Activated T-helper 1 cell treated with anti-CD3 and anti-CD28 coated beads, Interleukin-2, amount 50 U/mL, for 16 hours (primary cell): ENCODE results near the gene MEGF11.
"Not testable (repeated sequence)": the region's sequence is repeated elsewhere in the genome, so short reads cannot be mapped to it uniquely, and the experiment has no call there.

Experiments used
- DNase-seq, 2 donors: peaks; one replicate each; pipeline ENCODE4 v3.0.0-alpha.2; 2020; ENCODE audit warnings: low read depth in 1 of 2, low spot score in 1 of 2

MEGF11 gene

DNA sequence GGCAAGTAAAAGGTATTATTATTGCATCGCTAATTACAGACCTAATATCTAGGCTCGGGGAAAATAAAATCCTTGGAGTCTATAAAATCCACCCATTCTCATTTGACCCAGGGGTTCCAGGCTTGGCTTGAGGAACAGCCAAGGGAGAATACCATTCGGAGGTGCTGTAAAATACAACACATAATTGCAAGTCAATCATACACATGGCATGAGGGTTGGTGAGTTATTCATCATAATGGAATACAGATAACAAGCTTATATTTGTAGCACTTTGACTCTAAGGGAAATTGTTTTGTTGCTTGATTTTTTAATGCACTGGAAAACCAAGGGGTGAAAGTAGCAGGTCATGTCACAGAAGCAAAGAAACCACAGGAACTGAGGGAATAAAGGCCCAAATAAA, 23.0 kb upstream of the MEGF11 start:
- DNase-seq = no peak

DNA sequence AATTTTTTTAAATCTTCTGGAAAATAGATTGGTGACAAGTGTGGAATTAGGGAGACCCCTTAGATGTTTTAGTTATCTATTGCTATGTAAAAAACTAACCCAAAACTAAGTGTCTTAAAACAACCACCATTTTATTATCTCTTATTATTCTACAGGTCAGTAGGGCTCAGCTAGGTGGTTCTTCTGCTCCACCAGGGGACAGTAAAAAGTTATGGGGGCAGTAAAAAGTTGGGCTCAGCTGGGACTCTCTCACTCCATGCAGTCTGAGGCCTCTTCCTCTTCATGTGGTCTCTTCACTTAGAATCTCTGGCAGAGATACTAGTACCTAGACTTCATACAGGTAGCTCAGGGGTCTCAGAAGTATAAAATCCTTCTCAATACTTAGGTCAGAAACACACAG, 21.8 kb upstream of the MEGF11 start:
- DNase-seq = no peak

DNA sequence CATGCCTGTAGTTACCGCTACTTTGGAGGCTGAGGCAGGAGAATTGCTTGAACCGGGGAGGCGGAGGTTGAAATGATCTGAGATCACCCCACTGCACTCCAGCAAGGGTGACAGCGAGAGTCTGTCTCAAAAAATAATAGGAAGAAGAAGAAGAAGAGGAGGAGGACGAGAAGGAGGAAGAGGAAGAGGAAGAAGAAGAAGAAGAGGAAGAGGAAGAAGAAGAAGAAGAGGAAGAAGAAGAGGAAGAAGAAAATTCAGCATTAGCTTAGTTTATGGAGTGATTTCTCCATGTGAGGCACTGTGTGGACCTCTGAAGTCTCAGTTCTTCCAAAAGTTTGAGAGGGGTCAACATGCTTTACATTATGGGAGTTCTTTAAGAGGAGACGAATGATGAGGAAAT, 17.4 kb upstream of the MEGF11 start:
- no peak for DNase-seq

DNA sequence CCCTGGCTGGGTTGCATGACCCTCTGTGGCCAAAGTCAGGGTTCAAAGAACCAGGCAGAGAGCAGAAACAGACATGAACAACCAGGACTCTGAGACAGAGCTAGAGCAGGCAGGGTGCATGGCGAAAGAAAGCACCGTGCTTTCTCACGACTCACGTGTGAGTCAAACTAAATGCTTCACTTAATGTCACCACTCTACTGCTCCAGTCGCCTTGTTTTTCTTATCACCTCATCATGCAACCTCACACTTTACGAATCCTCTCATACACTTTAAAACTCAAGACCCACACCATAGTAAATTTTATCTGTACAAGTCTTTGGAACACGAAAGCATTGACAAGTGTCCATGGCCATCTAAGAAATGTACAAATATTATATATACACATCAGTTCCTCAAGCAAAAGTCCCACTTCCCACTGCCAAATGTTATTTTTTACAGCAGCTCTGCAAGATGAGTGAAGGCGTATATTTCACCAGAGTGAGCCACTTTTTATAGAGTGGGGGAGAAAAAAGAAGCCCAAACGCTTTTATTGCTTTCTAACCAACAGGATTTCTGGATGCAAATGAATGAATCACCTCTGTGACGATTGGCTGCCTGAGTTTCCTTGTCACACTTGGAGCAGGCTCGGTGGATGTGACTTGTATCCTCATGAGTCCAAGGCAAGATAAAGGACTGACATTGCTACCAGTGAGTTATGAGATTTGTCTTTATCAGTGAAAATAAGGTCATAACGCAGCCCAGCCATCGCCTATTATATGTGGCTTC, 16.0 kb upstream of the MEGF11 start:
- no peak for DNase-seq

DNA sequence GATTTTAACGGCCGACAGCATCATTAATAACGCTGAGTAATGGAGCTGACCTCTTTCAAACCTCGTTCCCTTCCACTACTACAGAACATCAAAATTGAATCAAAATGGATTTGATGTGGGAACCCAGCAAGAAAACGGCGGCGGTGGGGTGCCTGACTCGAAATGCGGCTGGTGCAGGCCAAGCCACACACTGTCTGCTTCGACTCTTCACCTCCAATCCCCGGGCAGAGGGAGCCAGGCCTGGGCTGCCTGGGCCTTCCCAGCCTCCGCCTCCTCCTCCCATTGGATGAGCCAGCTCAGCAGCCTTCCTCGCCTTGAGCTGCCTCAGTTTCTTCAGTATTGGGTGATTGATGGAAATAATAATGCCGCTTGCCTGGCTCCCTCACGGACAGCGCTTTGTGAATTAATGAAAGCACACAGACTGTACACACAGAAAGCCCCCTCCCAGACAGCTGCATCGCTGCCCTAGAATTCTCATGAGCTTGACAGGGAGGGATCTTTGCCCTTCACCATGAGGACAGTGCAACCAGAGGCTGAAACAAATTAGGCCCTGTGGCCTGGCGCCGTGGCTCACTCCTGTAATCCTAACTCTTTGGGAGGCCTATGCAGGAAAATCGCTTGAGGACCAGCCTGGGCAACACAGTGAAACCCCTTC, 11.4 kb upstream of the MEGF11 start:
- no peak for DNase-seq

DNA sequence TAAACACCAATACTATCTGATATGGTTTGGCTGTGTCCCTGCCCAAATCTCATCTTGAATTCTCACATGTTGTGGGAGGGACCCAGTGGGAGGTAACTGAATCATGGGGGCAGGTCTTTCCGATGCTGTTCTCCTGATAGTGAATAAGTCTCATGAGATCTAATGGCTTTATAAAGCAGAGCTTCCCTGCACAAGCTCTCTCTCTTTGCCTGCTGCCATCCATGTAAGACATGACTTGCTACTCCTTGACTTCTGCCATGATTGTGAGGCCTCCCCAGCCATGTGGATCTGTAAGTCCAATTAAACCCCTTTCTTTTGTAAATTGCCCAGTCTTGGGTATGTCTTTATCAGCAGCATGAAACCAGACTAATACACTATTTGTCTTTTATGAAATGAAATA, 9.3 kb upstream of the MEGF11 start:
- DNase-seq = not testable (repeated sequence)

DNA sequence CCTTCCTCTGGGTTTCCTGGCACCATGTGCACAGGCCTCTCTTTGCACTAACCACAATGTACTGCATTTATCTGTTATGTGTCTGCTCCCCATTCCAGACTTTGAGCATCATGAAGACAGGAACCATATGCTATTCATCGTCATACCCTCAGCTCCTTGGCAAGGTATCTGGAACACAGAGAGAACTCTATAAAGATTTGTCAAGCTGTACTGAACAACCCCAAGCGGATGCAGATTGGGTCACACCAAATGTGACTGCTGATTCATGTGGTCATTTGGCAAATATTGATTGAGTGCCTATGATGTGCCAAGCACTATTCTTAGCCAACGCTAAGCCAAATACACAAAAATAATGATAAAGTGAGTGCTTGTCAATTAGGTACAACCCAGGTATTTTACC, 7.5 kb upstream of the MEGF11 start:
- no peak for DNase-seq

DNA sequence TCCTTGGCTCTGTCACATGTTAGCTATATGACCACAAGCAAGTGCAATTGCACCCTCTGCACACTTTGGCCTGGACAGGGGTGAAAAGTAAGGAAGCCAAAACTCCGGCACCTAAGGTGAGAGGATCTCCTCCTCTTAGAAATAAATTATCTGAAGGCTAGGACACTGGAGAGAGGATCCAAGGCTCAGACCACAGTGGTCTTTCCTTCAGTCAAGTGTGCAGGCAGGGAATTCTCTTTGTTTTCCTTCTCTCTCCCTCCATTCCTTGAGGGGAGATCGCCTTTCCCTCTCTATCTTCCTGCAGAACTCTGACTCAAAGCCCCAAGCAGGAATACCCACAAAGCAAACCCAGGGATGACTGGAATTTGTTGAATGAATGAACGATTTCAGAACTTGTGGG, 3.1 kb upstream of the MEGF11 start:
- DNase-seq = no peak

DNA sequence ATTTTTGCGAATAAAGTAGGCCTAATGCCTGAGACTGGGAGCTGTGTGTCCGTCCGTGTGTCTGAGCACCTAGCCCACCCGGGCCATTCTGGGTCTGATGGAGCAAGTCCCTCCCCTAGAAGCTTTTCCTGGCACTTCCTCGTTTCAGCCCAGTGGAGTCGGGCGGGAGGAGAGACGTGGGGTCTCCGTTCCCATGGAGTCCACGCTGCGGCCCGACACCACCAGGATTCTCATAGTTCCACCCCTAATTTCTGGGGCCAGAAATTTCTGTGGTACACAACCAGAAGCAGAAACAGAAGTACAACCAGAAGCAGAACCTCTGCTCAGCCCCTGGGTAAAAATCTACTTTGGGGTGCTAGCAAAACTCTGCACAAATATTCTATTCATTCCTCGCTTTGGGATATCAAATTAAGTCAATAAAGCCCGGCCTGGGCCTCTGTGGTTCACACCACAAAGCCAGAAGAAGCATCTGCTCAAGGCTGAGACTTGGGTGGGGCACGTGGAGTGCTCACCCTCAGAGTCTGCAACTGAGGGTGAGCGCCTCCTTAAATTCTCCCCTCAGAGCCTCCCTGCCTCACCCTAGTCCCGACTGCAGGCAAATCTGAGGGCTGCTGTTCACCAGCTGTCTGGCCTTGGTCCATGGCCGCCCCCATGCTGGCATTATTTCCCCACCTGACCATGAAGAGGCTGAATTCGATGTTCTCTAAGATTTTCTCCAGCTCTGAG, 1.6 kb upstream of the MEGF11 start:
- no peak for DNase-seq

DNA sequence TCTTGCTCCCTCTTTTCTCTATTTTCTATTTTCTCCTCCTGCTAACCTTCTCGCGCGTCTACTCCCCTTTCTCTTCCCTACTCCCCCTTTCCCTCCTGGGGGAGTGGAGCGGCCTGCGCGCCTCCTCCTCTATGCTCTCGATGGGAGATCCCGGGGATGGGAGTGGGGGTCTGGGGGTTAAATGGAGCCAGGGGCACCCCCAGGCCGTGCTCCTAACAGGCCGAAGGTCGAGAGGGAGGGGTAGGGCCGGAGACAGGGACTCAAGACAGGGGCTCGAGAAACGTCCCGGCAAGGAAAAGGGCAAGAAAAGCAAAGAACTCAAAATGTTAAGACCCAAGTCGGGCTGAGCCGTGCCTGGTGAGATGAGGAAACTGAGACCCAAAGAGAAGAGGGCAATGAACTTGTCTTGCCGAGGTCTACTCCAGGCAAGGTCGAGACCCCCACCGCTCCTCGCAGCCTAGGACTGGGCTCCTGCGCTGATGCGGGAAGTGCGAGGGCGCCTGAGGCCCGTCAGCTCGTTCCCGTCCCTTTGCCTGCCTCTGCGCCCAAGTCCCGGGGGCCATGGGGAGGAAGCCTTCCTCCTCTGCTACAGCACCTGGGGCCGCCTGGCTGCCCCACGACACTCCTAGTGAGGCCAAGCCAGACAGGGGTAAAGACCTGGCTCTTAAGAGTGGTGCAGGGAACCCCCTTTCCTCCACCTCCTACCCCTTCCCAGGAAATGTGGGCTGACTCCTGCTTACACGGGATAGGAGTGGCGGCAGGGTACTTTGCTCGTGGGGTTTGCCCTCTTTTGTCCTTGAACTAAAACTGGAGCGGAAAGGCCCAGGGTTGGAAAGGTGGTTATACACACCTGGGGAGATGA, 770 bp upstream of the MEGF11 start:
- DNase-seq = no peak

DNA sequence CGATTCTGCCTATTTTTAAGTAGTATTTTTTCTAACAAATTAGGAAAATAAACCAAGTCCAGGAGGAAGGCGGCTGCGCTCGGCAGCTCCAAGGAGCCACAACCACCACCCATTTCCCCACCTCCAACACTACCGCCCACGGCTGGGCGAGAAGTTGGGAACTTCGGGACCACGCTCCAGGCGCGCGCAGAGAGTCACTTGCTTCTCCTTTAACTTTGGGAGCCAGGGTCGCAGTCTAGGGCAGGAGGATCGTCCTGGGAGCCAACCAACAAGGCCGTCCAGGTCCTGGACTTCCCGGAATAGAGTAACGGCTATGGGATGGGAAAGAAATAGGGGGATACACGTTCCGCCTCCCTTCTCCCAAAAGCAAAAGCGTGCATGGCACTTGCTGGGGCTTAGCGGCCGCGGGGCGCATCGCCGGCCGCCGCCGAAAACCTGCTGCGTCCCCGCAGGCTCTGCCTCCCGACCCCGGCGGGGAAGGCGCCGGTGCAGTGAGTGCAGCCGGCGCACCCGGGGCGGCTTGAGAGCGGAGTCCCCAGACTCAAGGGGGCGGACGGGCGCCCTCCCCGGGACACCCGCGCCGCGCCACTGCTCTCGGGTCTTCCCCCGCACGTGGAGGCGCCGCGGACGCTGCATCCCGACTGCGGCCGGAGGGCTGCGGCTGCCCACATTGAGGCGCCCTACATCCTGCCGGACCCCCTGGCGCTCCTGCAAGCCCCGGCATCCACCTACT, 699 bp downstream of the MEGF11 start:
- DNase-seq = no peak

DNA sequence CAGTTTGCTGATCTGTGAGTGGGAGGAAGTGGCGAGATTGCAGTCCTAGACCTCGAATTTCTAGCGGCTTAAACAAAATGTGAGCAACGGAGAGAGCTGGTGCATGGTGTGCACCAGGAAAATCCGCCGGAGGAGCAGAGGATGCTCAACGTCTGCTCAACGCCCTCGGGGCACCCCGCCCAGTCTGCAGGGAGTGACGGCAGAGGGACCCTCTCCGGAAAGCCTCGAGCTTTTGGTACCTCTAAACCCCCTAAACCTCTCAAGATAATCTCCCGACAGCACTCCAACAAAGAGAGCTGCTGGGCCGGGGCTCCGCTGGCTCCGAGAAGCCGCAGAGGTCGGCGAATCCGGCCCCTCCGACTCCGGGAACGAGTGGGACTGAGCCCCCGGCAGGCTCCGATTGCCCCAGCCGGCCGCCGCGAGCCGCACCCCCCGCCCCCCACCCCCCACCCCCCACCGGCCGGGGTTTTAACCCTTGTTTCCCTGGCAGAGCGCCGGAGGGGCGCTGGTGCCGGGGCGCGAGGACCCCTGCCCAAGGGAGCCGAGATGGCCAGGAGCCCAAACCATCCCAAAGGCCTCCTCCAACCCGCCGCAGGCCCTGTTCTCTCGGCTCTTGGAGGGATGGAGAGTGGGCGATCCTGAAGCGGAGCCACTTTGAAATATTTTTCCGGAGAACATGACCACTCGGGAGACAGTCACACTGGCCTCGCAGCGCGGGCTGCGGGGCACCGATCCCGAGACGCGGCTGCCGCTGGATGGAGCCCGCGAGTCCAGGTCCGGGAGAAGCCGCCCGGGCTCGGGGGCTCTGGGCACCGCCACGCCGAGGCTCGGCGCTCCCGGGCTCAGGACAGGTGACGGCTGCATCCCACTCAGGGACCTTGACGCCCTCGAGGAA, 1.5 kb downstream of the MEGF11 start:
- DNase-seq = peak in 1 of 2 donors; percentile 9

DNA sequence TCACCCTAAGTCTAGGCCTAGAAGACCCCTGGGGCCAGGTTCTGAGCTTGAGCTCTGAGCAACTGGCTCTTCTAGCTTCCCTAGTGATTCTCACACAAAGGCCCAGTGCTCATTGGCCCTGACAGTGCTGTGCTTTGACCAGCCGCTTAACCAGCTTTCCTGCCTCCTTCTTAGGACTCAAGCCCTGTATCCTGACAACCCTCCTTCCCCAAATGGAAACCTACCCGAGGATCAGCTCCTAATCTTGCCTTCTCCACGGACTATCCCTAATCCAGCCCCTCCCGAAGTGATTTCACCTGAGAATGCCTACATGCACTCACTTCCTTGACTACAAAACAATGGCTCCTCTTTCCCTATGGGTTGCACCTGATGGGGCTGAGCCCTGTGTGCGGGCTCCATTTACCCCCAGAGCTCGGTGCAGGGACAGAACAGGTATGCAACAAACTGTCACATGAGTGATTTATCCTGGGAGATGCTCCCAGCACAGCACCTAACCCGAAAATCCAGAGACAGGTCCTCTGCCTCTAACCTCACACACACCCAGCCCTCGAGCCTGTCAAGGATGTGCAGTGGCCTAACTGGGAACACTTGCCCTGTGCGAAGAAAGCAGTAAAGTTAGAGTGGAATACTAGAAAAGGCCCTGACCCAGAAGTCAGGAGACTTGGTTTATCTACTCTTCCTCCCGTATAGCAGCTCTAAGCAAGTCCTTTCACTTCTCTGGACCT, 2.3 kb downstream of the MEGF11 start:
- no peak for DNase-seq

DNA sequence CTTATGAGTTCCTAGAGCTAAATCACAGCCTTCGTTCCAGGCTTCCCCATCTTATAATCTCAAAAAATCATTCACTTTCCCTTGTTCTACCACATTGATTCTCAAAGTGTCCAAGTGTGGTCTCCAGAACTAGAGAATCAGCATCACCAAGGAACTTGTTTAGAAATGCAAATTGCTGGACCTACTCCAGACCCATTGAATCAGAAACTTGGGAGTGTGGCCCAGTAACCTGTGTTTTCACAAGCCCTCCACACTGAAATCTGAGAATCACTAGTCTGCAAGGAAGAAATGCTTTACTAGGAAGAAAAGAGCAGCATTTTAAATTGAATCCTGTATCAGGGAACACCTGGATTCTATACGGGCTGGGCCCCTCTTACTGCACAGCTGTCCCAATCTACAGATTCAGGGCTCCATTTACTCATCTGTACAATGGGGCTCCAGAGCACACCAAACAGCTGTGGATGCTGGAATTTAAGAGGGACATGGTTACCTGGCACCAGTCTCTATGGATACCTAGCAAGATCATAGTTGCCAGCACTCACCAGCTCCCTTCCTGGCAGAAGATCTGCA, 3.9 kb downstream of the MEGF11 start:
- no peak for DNase-seq

DNA sequence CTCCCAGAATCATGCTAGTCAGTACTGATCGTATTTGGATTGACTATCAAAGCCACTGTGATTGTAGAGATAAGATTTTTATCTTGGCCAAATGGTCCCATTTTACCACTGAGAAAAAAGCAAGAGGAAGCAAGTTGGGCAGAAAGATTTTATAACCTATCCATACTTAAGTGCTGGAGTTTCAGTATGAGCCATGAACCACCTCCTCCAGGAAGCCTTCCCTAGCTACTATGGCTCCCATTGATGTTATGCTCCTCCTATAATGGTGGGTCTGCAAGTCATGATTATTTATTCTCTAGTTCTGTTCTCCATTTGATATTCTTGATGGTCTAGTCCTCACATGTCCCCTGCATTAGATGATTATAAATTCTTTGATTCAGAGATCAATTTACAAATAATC, 6.6 kb downstream of the MEGF11 start:
- DNase-seq = no peak

DNA sequence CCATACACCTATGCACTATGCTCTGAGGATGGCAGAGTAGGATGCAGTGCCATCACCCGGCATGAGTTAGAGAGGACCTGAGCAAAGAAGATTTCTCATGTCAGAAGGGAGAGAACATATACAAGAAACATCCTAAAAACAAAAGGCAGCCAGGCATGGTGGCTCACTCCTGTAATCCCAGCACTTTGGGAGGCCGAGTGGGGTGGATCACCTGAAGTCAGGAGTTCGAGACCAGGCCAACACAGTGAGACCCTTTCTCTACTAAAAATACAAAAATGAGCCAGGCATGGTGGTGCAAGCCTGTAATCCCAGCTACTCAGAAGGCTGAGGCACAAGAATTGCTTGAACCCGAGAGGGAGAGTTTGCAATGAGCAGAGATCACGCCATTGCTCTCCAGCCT, 7.7 kb downstream of the MEGF11 start:
- DNase-seq = not testable (repeated sequence)

DNA sequence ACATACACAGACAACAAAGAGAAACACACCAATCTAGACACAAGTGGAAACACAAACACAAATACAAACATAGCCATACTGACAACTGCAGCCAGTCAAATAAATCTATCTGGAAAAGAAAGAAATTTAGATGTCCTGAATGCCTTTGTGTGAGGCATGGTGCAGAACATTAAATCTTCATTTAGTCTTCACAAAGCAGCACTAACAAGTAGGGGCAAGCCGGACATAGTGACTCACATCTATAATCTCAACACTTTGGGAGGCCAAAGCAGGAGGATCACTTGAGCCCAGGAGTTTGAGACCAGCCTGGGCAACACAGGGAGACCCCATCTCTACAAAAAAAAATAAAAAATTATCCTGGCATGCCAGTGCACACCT, 11.7 kb downstream of the MEGF11 start:
- DNase-seq = no peak

DNA sequence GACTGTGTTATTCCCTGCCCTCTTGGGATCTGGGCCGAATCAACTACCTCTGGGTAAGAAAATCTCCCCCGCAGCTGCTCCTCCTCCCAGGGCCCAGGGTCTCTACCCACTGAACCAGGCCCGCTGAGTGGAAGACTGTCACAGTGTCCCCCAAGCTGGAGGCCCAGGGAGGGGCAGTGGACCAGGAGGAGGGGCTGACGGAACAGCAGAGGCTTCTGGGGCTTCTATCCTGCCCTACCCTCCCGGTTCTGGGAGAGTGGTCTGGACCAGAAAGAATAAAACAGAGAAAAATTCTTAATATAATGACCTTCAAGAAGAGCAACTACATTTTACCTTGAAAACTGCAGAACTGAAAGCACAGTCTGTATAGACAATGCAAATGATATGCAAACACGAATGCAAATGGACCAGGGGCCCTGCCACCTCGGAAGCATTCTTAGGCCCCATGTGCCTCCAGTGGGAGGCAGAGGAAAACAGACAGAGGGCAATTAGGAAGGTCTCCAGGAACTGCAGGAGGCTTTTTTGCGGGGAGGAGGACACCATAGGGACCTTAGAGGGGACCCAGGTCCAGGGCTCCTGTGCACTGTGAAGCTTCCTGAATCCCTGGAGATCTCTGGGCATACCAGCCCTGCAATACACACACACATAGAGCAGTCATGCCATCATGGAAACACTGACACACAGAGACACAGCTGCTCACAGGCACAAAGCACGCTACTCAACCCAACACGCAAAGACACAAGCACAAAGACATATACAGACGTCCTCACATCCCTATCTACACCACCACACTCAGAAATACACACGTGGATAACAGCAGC, 12.3 kb downstream of the MEGF11 start:
- no peak for DNase-seq
